ENCODE data around the gene KIAA0319L. TPM values are rescaled to one million over a fixed set of nuclear protein-coding genes. Genes with fewer than 3 reads are reported as not detected.

Gene KIAA0319L
- total RNA-seq, 4 donors from 2014 or later, result 33.4 to 60.9 (median 44.9) TPM

DNA sequence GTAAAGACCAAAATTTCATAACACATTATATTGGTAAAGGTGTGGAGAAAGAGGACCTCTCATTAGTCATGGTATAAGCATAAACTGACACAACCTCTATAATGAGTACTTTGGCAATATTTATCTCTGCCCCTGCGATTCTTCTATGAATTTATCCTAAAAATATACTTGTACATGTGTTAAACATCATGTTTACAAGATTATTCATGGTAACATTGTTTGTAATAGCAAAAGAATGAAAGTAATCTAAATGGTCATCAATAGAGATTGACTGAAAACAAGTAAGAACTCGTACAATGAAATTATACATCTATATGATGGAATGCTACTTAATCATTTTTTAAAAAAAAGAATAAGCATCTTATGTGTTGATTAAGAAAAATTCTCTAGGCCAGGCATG lies 96.4 kb downstream of the KIAA0319L start:
- intact Hi-C loops (cut with DNase I; ENCODE audit: low total_unique reads), result no loop called here
- 84 to 85% methylated on average over 2 of the region's 2 CpGs for WGBS, 2 donors
- TF ChIP-seq, protein P1, sequence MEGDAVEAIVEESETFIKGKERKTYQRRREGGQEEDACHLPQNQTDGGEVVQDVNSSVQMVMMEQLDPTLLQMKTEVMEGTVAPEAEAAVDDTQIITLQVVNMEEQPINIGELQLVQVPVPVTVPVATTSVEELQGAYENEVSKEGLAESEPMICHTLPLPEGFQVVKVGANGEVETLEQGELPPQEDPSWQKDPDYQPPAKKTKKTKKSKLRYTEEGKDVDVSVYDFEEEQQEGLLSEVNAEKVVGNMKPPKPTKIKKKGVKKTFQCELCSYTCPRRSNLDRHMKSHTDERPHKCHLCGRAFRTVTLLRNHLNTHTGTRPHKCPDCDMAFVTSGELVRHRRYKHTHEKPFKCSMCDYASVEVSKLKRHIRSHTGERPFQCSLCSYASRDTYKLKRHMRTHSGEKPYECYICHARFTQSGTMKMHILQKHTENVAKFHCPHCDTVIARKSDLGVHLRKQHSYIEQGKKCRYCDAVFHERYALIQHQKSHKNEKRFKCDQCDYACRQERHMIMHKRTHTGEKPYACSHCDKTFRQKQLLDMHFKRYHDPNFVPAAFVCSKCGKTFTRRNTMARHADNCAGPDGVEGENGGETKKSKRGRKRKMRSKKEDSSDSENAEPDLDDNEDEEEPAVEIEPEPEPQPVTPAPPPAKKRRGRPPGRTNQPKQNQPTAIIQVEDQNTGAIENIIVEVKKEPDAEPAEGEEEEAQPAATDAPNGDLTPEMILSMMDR (IDR thresholded peaks at IDR 0.05), result no peak
- TF ChIP-seq POLR2A (IDR thresholded peaks at IDR 0.05), result no peak
- no peak for DNase-seq (ENCODE audit: low spot score in 2 of 2)
- H3K4me3 ChIP-seq (ENCODE audit: low read depth, poor library complexity, severe bottlenecking), result no peak overlapping the region

DNA sequence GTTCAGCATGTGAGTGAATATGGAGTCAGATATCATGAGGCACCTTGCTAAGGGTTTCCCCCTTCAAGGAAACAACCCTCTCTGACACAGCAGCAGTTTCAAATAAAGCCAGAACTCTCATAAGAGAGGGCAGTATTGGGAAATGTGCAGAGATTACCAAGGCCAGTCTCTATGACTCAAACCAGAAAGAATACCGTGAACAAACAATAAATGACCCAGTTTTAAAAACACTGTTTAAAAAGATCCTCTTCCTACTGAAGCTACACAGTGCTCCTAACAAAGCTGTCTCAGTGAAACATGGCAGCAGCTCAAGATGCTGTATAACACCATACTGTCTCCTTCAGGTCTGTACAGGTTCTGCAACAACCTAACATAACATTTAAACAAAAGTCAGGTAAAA lies 102.6 kb downstream of the KIAA0319L start:
- intact Hi-C loops (cut with DNase I; ENCODE audit: low total_unique reads), result no loop called here
- TF ChIP-seq, protein P1 (IDR thresholded peaks at IDR 0.05), result no peak
- TF ChIP-seq POLR2A (IDR thresholded peaks at IDR 0.05), result no peak
- H3K4me3 ChIP-seq (ENCODE audit: low read depth, poor library complexity, severe bottlenecking), result no peak overlapping the region
- DNase-seq (ENCODE audit: low spot score in 2 of 2), result no peak
- 24 to 43% methylated on average over 1 of the region's 1 CpG for WGBS, 2 donors

DNA sequence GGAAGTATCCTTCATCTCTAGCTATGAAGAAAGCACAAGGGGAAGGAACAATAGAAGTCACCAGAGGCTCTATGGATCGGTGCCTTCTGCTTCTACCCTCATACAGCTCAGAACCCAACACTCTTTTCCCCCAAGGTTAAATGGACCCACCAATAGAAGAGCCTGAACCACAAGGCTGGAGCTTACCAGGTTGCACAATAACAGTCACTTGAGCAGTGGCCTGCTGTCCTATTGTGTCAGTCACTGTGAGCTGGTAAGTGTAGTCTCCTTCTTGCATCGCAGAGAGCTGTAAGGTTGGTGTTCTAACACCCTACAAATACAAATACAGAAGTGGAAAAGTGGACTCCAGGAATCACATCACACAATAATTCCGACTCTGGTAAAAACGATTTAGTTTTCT lies 103.0 kb downstream of the KIAA0319L start:
- 89 to 99% methylated on average over 4 of the region's 4 CpGs for WGBS, 2 donors
- intact Hi-C loops (cut with DNase I; ENCODE audit: low total_unique reads), result no loop called here
- TF ChIP-seq, protein P1 (IDR thresholded peaks at IDR 0.05), result no peak

DNA sequence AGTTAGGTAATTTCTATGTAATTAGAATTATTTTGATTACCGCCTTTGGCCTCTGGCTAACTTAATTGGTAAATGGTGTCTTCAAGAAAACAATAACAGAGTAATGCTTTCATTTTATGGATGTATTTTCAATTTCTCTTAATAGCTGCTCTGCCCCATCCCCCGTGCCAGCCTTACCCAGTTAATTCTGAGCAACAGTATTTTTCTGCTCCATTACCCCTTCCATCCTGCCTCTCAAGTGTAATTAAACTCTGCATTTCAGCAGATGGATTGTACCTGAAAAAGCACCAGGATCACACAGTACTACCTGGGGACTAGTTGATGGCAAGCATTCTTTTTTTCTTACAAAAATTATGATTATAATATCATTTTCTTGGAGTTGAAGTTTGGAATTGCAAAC lies 104.2 kb downstream of the KIAA0319L start:
- DNase-seq (ENCODE audit: low spot score in 2 of 2), result no peak
- no peak overlapping the region for H3K4me3 ChIP-seq (ENCODE audit: low read depth, poor library complexity, severe bottlenecking)
- intact Hi-C loops (cut with DNase I; ENCODE audit: low total_unique reads), result no loop called here
- TF ChIP-seq POLR2A (IDR thresholded peaks at IDR 0.05), result no peak
- TF ChIP-seq, protein P1 (IDR thresholded peaks at IDR 0.05), result no peak
- 83 to 88% methylated on average over 2 of the region's 2 CpGs for whole genome bisulfite sequencing, 2 donors

More for the DNA sequence above, 103.0 kb downstream of the KIAA0319L start:
- no peak overlapping the region for H3K4me3 ChIP-seq (ENCODE audit: low read depth, poor library complexity, severe bottlenecking)
- DNase-seq (ENCODE audit: low spot score in 2 of 2), result no peak

DNA sequence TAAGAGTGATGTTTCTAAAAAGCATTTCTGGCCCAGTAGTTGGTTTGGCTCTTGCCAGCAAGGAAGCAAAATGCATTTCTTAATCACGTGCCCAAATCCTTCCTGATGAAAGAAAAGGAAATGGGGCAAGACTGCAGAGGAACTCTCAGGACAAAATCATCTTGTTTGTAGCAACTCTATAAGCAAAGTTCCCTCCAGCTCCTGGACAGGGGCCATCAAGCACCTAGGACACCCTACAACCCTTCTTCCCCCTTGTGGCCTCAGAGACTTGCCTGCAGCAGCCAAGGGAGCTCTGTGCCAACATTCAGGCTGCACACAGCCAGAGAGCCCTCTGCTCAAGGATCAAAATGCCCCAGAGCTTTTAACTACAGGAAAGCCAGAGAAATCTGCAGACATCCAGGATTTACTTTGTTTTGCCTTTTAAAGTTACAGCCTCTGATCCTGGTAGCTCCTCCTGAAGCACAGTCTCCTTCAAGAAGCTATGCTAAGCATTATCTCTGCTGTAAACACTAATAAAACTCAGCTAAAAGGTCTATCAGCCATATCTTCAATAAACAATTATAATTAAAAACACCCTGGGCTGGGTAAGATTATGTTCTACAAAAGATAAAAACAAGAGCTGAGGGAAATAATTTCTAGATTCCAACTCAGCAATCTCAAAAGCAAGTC lies 105.0 kb downstream of the KIAA0319L start:
- no peak for TF ChIP-seq POLR2A (IDR thresholded peaks at IDR 0.05)
- TF ChIP-seq, protein P1 (IDR thresholded peaks at IDR 0.05), result no peak
- no peak overlapping the region for H3K4me3 ChIP-seq (ENCODE audit: low read depth, poor library complexity, severe bottlenecking)
- intact Hi-C loops (cut with DNase I; ENCODE audit: low total_unique reads), result no loop called here
- WGBS, 2 donors, result 11 to 13% methylated on average over 1 of the region's 1 CpG
- peak in 1 of 2 donors; percentile 59 for DNase-seq (ENCODE audit: low spot score in 2 of 2)

DNA sequence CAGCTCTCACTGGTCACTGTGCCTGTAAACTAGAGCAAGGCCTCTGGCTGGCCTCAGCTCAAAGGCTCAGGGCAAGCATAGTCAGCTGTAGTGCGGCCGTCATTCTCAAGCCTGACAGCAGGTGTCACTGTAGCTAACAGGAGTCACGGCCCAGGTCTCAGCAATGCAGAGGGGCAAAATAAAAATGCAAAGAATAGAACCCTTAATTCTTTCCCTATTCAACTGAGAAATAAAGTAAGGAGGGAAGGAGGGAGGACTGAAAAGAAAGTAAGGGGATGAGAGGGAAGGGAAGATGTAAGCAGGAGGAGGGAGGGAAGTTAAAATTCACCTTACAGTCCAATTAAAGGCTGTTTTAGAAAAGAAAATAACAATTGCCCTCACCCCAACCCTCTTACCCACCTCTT lies 106.1 kb downstream of the KIAA0319L start:
- no peak for TF ChIP-seq POLR2A (IDR thresholded peaks at IDR 0.05)
- TF ChIP-seq, protein P1 (IDR thresholded peaks at IDR 0.05), result no peak
- intact Hi-C loops (cut with DNase I; ENCODE audit: low total_unique reads), result no loop called here
- peak; percentile 75 to 94 for DNase-seq (ENCODE audit: low spot score in 2 of 2)
- no peak overlapping the region for H3K4me3 ChIP-seq (ENCODE audit: low read depth, poor library complexity, severe bottlenecking)
- 2 to 4% methylated on average over 3 of the region's 3 CpGs for WGBS, 2 donors
